ENCODE results near the gene ESPNL.

ESPNL gene

GRCh38 chr2:238069021-238069709 lies 31.0 kb upstream of the ESPNL start:
- H3K36me3 ChIP-seq: peaks cover 9 to 66% (median 50%) of the 10 kb centered on the region in 3 donors

DNA sequence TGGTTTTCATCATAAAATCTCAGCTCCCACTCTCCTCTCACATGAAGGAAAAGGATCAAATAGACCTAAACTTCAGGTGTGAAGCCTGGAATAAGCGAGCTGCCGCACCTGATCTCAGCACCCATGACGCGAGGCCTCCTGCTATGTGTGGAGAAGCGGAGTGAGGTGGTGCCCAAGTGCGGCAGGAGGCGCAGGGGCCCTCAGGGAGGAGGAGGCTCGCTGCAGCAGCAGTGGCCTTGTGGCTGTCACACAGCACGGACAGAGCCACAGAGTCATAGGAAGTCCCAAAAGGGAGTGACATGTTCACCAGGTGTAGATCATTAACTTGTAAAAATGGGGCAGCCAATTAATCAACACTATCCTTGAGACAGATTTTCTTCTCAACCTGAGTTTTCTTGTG lies 30.3 kb upstream of the ESPNL start:
- peaks cover 9 to 61% (median 51%) of the 10 kb centered on the region in 3 donors for H3K36me3 ChIP-seq
- TF ChIP-seq, protein P1, sequence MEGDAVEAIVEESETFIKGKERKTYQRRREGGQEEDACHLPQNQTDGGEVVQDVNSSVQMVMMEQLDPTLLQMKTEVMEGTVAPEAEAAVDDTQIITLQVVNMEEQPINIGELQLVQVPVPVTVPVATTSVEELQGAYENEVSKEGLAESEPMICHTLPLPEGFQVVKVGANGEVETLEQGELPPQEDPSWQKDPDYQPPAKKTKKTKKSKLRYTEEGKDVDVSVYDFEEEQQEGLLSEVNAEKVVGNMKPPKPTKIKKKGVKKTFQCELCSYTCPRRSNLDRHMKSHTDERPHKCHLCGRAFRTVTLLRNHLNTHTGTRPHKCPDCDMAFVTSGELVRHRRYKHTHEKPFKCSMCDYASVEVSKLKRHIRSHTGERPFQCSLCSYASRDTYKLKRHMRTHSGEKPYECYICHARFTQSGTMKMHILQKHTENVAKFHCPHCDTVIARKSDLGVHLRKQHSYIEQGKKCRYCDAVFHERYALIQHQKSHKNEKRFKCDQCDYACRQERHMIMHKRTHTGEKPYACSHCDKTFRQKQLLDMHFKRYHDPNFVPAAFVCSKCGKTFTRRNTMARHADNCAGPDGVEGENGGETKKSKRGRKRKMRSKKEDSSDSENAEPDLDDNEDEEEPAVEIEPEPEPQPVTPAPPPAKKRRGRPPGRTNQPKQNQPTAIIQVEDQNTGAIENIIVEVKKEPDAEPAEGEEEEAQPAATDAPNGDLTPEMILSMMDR (IDR thresholded peaks at IDR 0.05): no peak
- DNase-seq: no peak
- H3K9me3 ChIP-seq: no peaks in the 10 kb centered on the region
- intact Hi-C loops (cut with DNase I; ENCODE audit: low total_unique reads): loop anchor here (10.0 kb wide), 1 partner anchor 215 kb away; the partner anchor contains the start of gene RAMP1
- no peaks in the 10 kb centered on the region for H3K4me1 ChIP-seq
- H3K27me3 ChIP-seq: no peaks in the 10 kb centered on the region
- H3K27ac ChIP-seq: no peak overlapping the region
- H3K4me3 ChIP-seq: no peak overlapping the region

More at GRCh38 chr2:238069021-238069709, 31.0 kb upstream of the ESPNL start:
- no peak overlapping the region for H3K27ac ChIP-seq
- no peaks in the 10 kb centered on the region for H3K27me3 ChIP-seq
- TF ChIP-seq, protein P1 (IDR thresholded peaks at IDR 0.05): no peak
- intact Hi-C loops (cut with DNase I; ENCODE audit: low total_unique reads): loop anchor here (10.0 kb wide), 1 partner anchor 214 kb away; the partner anchor contains the start of gene RAMP1
- no peaks in the 10 kb centered on the region for H3K4me1 ChIP-seq
- no peak overlapping the region for H3K4me3 ChIP-seq
- no peaks in the 10 kb centered on the region for H3K9me3 ChIP-seq
- DNase-seq: no peak

- DNase-seq: no peak
- intact Hi-C loops (cut with DNase I; ENCODE audit: low total_unique reads): no loop called here
- Histone ChIP-seq H3K4me3 (no peak overlapping the region), H3K4me1 (no peaks in the 10 kb centered on the region), H3K27me3 (no peaks in the 10 kb centered on the region), H3K36me3 (peaks cover 0 to 22% (median 20%) of the 10 kb centered on the region in 3 donors), H3K27ac (no peak overlapping the region), H3K9me3 (no peaks in the 10 kb centered on the region)
- TF ChIP-seq, protein P1 (IDR thresholded peaks at IDR 0.05): no peak
These were observed 24.7 kb upstream of the ESPNL start for GRCh38 chr2:238075397-238075796.

- intact Hi-C loops (cut with DNase I; ENCODE audit: low total_unique reads): no loop called here
- H3K27ac ChIP-seq: no peak overlapping the region
These were observed 22.8 kb upstream of the ESPNL start for GRCh38 chr2:238077292-238077691.

GRCh38 chr2:238079874-238080327 lies 20.2 kb upstream of the ESPNL start:
- peaks cover 23 to 39% (median 39%) of the 10 kb centered on the region in 3 donors for H3K36me3 ChIP-seq
- no peak overlapping the region for H3K4me3 ChIP-seq
- DNase-seq: no peak
- TF ChIP-seq, protein P1 (IDR thresholded peaks at IDR 0.05): no peak
- no peaks in the 10 kb centered on the region for H3K27me3 ChIP-seq
- H3K27ac ChIP-seq: no peak overlapping the region
- no peaks in the 10 kb centered on the region for H3K9me3 ChIP-seq
- intact Hi-C loops (cut with DNase I; ENCODE audit: low total_unique reads): loop anchor here (10.0 kb wide), 1 partner anchor 115 kb away; no protein-coding TSS in a partner anchor
- no peaks in the 10 kb centered on the region for H3K4me1 ChIP-seq

More at GRCh38 chr2:238077292-238077691, 22.8 kb upstream of the ESPNL start:
- TF ChIP-seq, protein P1 (IDR thresholded peaks at IDR 0.05): no peak
- Histone ChIP-seq H3K9me3 (no peaks in the 10 kb centered on the region), H3K4me3 (no peak overlapping the region), H3K27me3 (no peaks in the 10 kb centered on the region), H3K4me1 (no peaks in the 10 kb centered on the region), H3K36me3 (peaks cover 5 to 31% (median 30%) of the 10 kb centered on the region in 3 donors)
- no peak for DNase-seq
